Liver (tissue), 3 donors: ENCODE measurements around the gene MAN2B1.

Experiments used
- EGR1 ChIP-seq, 2 donors: IDR thresholded peaks; 2 replicates each; pipeline ENCODE4 v1.6.1; 2016 to 2018; ENCODE audit warnings: antibody characterized with exemption in 2 of 2, low read depth in 2 of 2
- GABPA ChIP-seq, 2 donors: IDR thresholded peaks in 1 of 2; conservative IDR thresholded peaks in 1 of 2; 2 replicates each; pipeline ENCODE4 v1.6.1; 2016; ENCODE audit warnings: antibody characterized with exemption in 2 of 2, mild to moderate bottlenecking in 1 of 2, moderate library complexity in 1 of 2
- HNF4A ChIP-seq, 2 donors: conservative IDR thresholded peaks; 2 replicates each; pipeline ENCODE4 v1.6.1; 2016; ENCODE audit warnings: antibody characterized with exemption in 2 of 2, mild to moderate bottlenecking in 2 of 2
- JUND ChIP-seq, 2 donors: IDR thresholded peaks; 2 replicates each; pipeline ENCODE4 v1.6.1; 2016; ENCODE audit warnings: antibody characterized with exemption in 2 of 2
- RAD21 ChIP-seq, 2 donors: IDR thresholded peaks; 2 replicates each; pipeline ENCODE4 v1.6.1; 2016; ENCODE audit warnings: antibody characterized with exemption in 2 of 2, mild to moderate bottlenecking in 2 of 2
- SP1 ChIP-seq: IDR thresholded peaks from 2 replicates; pipeline ENCODE4 v1.6.1; 2018; ENCODE audit warnings: antibody characterized with exemption, mild to moderate bottlenecking
- TAF1 ChIP-seq: conservative IDR thresholded peaks from 2 replicates; pipeline ENCODE4 v1.6.1; 2016; ENCODE audit warnings: antibody characterized with exemption, mild to moderate bottlenecking
- YY1 ChIP-seq: IDR thresholded peaks from 2 replicates; pipeline ENCODE4 v1.6.1; 2016; ENCODE audit warnings: antibody characterized with exemption, mild to moderate bottlenecking
- TF ChIP-seq, protein P1 (sequence below): fragments of 150-350 bp; IDR thresholded peaks from 2 replicates; pipeline ENCODE4 v1.5.1; 2017; ENCODE audit warnings: improper control_type of control experiment, low read depth, low read length; ENCODE audit not compliant: missing input control
- TF ChIP-seq, protein P2 (sequence below): IDR thresholded peaks from 2 replicates; pipeline ENCODE4 v1.6.1; 2016; ENCODE audit warnings: antibody characterized with exemption, mild to moderate bottlenecking
- TF ChIP-seq, protein P3 (sequence below): IDR thresholded peaks from 2 replicates; pipeline ENCODE4 v1.6.1; 2016; ENCODE audit warnings: antibody characterized with exemption
- TF ChIP-seq, protein P4 (sequence below): IDR thresholded peaks from 2 replicates; pipeline ENCODE4 v1.6.1; 2016; ENCODE audit warnings: antibody characterized with exemption
- TF ChIP-seq, protein P5 (sequence below): IDR thresholded peaks from 2 replicates; pipeline ENCODE4 v1.6.1; 2016; ENCODE audit warnings: antibody characterized with exemption
- donor health status: healthy.
- donor health status: healthy.

DNA sequence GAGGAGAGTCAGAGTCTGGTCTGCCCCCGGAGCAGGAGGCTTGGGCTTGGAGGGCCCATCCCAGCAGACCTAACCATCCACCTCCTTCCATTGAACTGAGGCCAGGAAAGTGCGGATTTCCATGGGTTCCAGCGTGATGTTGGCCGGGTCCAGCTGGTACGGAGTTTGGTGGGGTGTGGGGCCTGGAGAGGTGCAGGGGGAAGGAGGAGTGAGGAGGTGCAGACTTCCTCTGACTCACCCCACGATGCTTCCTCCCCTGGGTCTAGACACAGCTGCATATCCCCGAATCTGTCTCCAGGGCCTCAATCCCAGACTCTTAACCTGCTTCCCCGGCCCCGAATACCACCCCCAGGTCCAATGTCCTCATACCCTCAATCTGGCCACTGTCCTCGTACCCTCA is 20.0 kb downstream of the MAN2B1 start:
- TF ChIP-seq, protein P1, sequence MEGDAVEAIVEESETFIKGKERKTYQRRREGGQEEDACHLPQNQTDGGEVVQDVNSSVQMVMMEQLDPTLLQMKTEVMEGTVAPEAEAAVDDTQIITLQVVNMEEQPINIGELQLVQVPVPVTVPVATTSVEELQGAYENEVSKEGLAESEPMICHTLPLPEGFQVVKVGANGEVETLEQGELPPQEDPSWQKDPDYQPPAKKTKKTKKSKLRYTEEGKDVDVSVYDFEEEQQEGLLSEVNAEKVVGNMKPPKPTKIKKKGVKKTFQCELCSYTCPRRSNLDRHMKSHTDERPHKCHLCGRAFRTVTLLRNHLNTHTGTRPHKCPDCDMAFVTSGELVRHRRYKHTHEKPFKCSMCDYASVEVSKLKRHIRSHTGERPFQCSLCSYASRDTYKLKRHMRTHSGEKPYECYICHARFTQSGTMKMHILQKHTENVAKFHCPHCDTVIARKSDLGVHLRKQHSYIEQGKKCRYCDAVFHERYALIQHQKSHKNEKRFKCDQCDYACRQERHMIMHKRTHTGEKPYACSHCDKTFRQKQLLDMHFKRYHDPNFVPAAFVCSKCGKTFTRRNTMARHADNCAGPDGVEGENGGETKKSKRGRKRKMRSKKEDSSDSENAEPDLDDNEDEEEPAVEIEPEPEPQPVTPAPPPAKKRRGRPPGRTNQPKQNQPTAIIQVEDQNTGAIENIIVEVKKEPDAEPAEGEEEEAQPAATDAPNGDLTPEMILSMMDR: no peak
- TF ChIP-seq TAF1 (no peak), GABPA (IDR thresholded peaks at IDR 0.05 in 1 of 2, conservative IDR thresholded peaks at IDR 0.05 in 1 of 2) (no peak), SP1 (no peak), RAD21 (IDR thresholded peaks at IDR 0.05) (no peak), EGR1 (IDR thresholded peaks at IDR 0.05; ENCODE audit: low read depth in 2 of 2) (no peak), YY1 (no peak), HNF4A (conservative IDR thresholded peaks at IDR 0.05) (no peak), JUND (IDR thresholded peaks at IDR 0.05) (no peak)
- TF ChIP-seq, protein P2, sequence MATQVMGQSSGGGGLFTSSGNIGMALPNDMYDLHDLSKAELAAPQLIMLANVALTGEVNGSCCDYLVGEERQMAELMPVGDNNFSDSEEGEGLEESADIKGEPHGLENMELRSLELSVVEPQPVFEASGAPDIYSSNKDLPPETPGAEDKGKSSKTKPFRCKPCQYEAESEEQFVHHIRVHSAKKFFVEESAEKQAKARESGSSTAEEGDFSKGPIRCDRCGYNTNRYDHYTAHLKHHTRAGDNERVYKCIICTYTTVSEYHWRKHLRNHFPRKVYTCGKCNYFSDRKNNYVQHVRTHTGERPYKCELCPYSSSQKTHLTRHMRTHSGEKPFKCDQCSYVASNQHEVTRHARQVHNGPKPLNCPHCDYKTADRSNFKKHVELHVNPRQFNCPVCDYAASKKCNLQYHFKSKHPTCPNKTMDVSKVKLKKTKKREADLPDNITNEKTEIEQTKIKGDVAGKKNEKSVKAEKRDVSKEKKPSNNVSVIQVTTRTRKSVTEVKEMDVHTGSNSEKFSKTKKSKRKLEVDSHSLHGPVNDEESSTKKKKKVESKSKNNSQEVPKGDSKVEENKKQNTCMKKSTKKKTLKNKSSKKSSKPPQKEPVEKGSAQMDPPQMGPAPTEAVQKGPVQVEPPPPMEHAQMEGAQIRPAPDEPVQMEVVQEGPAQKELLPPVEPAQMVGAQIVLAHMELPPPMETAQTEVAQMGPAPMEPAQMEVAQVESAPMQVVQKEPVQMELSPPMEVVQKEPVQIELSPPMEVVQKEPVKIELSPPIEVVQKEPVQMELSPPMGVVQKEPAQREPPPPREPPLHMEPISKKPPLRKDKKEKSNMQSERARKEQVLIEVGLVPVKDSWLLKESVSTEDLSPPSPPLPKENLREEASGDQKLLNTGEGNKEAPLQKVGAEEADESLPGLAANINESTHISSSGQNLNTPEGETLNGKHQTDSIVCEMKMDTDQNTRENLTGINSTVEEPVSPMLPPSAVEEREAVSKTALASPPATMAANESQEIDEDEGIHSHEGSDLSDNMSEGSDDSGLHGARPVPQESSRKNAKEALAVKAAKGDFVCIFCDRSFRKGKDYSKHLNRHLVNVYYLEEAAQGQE: no peak
- TF ChIP-seq, protein P3, sequence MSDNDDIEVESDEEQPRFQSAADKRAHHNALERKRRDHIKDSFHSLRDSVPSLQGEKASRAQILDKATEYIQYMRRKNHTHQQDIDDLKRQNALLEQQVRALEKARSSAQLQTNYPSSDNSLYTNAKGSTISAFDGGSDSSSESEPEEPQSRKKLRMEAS: no peak
- TF ChIP-seq, protein P4, sequence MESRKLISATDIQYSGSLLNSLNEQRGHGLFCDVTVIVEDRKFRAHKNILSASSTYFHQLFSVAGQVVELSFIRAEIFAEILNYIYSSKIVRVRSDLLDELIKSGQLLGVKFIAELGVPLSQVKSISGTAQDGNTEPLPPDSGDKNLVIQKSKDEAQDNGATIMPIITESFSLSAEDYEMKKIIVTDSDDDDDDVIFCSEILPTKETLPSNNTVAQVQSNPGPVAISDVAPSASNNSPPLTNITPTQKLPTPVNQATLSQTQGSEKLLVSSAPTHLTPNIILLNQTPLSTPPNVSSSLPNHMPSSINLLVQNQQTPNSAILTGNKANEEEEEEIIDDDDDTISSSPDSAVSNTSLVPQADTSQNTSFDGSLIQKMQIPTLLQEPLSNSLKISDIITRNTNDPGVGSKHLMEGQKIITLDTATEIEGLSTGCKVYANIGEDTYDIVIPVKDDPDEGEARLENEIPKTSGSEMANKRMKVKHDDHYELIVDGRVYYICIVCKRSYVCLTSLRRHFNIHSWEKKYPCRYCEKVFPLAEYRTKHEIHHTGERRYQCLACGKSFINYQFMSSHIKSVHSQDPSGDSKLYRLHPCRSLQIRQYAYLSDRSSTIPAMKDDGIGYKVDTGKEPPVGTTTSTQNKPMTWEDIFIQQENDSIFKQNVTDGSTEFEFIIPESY: no peak
- TF ChIP-seq, protein P5, sequence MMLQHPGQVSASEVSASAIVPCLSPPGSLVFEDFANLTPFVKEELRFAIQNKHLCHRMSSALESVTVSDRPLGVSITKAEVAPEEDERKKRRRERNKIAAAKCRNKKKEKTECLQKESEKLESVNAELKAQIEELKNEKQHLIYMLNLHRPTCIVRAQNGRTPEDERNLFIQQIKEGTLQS: no peak
